B cell (primary cell): Measurements from ENCODE around the gene PHF21A. TPM values are rescaled to one million over a fixed set of nuclear protein-coding genes. Genes with fewer than 3 reads are reported as not detected.

ENCODE experiments used
- ATAC-seq: fragments of 200-7000 bp; cut with Tn5 transposase; one replicate; pipeline ENCODE4 v1.10.0; 2021; ENCODE audit warnings: low read depth, mild to moderate bottlenecking, moderate number of reproducible peaks, moderate library complexity
- CTCF ChIA-PET: fragments of 350-600 bp; sonication (Branson Sonifier 250); formaldehyde crosslinking; loops from one replicate; lab custom pipeline; 2021; ENCODE audit warnings: antibody characterized with exemption, inconsistent platforms; lab: Charles Lee
- POLR2A ChIA-PET: fragments of 350-600 bp; sonication (Branson Sonifier 250); formaldehyde crosslinking; loops from one replicate; lab custom pipeline; 2021; ENCODE audit warnings: antibody characterized with exemption; lab: Charles Lee
- DNase-seq: peaks from one replicate; pipeline ENCODE4 v3.0.0; 2013
- H2AFZ ChIP-seq: 2 replicates; pipeline ENCODE4 v1.6.1; 2012; ENCODE audit warnings: mild to moderate bottlenecking, low read depth, low read length; ENCODE audit not compliant: insufficient read depth, poor library complexity, severe bottlenecking
- H3K27ac ChIP-seq, 2 donors: 1 replicate in 1 of 2; 2 replicates in 1 of 2; pipeline ENCODE4 v1.5.1; 2012 to 2013; ENCODE audit warnings: low read length in 2 of 2, mild to moderate bottlenecking in 2 of 2, moderate library complexity in 1 of 2
- H3K27me3 ChIP-seq, 4 experiments: fragments of 200-600 bp in 1 of 4; sonication (generic) in 1 of 4; replicated peaks in 1 of 4; 1 replicate in 2 of 4; 2 replicates in 2 of 4; pipeline versions ENCODE4 v1.6.1 to v1.7.0; 2013 to 2016; ENCODE audit warnings: low read length in 3 of 4, mild to moderate bottlenecking in 2 of 4, mixed read lengths in 1 of 4, moderate library complexity in 1 of 4; ENCODE audit not compliant: insufficient read depth in 4 of 4, control insufficient read depth in 3 of 4; ENCODE audit errors: control extremely low read depth in 1 of 4
- H3K36me3 ChIP-seq, 2 experiments: replicated peaks in 1 of 2; 1 replicate in 1 of 2; 2 replicates in 1 of 2; pipeline versions ENCODE4 v1.6.1 to v1.7.1; 2013; ENCODE audit warnings: low read length in 1 of 2; ENCODE audit not compliant: insufficient read depth in 2 of 2, control insufficient read depth in 1 of 2; ENCODE audit errors: control extremely low read depth in 1 of 2, extremely low read depth in 1 of 2
- H3K4me1 ChIP-seq, 2 donors: fragments of 200-600 bp in 1 of 2; sonication (generic) in 1 of 2; 1 replicate in 1 of 2; 2 replicates in 1 of 2; pipeline versions ENCODE4 v1.5.1 to v1.6.1; 2013 to 2017; ENCODE audit warnings: low read length in 2 of 2; ENCODE audit not compliant: control insufficient read depth in 2 of 2, insufficient read depth in 2 of 2
- H3K4me2 ChIP-seq: replicated peaks from 2 replicates; pipeline ENCODE3; 2012; ENCODE audit warnings: mild to moderate bottlenecking, low read depth, low read length; ENCODE audit not compliant: poor library complexity, severe bottlenecking
- H3K4me3 ChIP-seq, 5 experiments: fragments of 200-600 bp in 1 of 5; sonication (generic) in 1 of 5; 1 replicate in 3 of 5; 2 replicates in 2 of 5; pipeline versions ENCODE4 v1.5.1 to v1.7.0; 2011 to 2016; ENCODE audit warnings: low read length in 4 of 5, mild to moderate bottlenecking in 4 of 5, low read depth in 2 of 5, control low read depth in 1 of 5, moderate library complexity in 1 of 5; ENCODE audit not compliant: insufficient read depth in 1 of 5; ENCODE audit errors: control extremely low read depth in 1 of 5, extremely low read depth in 1 of 5
- H3K79me2 ChIP-seq: fragments of 200-600 bp; sonication (generic); one replicate; pipeline ENCODE4 v1.6.0; 2016; ENCODE audit warnings: low read length; ENCODE audit not compliant: control insufficient read depth, insufficient read depth
- H3K9ac ChIP-seq: fragments of 200-600 bp; sonication (generic); 2 replicates; pipeline ENCODE4 v1.6.1; 2017; ENCODE audit warnings: mild to moderate bottlenecking, low read length, moderate library complexity
- H3K9me3 ChIP-seq, 3 donors: one replicate each; pipeline versions ENCODE4 v1.6.1 to v1.7.1; 2013; ENCODE audit warnings: low read length in 2 of 3; ENCODE audit not compliant: control insufficient read depth in 2 of 3, insufficient read depth in 1 of 3; ENCODE audit errors: control extremely low read depth in 1 of 3
- H4K20me1 ChIP-seq: 2 replicates; pipeline ENCODE4 v1.6.0; 2012; ENCODE audit warnings: mild to moderate bottlenecking, low read length; ENCODE audit not compliant: insufficient read depth, control insufficient read depth, poor library complexity, severe bottlenecking
- H3K27ac Mint-ChIP-seq: one replicate; pipeline ENCODE4 v1.8.0; 2021; ENCODE audit warnings: mixed read lengths
- H3K27me3 Mint-ChIP-seq: one replicate; pipeline ENCODE4 v1.8.0; 2021; ENCODE audit warnings: mixed read lengths
- H3K4me1 Mint-ChIP-seq: one replicate; pipeline ENCODE4 v1.8.0; 2021; ENCODE audit warnings: mixed read lengths
- H3K4me3 Mint-ChIP-seq: one replicate; pipeline ENCODE4 v1.8.0; 2021; ENCODE audit warnings: mixed read lengths
- H3K9me3 Mint-ChIP-seq: one replicate; pipeline ENCODE4 v1.8.0; 2022; ENCODE audit warnings: mixed read lengths; ENCODE audit not compliant: insufficient read depth
- EZH2 ChIP-seq: IDR thresholded peaks from 2 replicates; pipeline ENCODE4 v1.6.1; 2012; ENCODE audit warnings: borderline replicate concordance, low read depth, mild to moderate bottlenecking, moderate library complexity, low read length; ENCODE audit not compliant: insufficient read depth, poor library complexity, severe bottlenecking
- WGBS: methylation state at CpG from one replicate; pipeline ENCODE4 v1.1.5; 2013; ENCODE audit warnings: missing lambda C conversion rate; ENCODE audit not compliant: insufficient coverage; 5-methylcytosine and 5-hydroxymethylcytosine counted together
- intact Hi-C: fragments of 100-400 bp; cut with micrococcal nuclease; formaldehyde crosslinking; loops from one replicate; pipeline ENCODE4 v1.10.0; 2022
- polyA plus RNA-seq: library from polyadenylated mRNA; depleted of rRNA; stranded (reverse); fragments of >200 nt; gene quantifications from 2 replicates; pipeline ENCODE4 v1.2.3, GENCODE V29; 2012
- total RNA-seq, 2 donors: library from RNA; stranded (reverse); fragments of 120-200 nt in 1 of 2; gene quantifications; 1 replicate in 1 of 2; 2 replicates in 1 of 2; pipeline versions ENCODE4 v1.2.3 to v1.2.4, GENCODE V29; 2013 to 2022
- TF ChIP-seq, protein P1 (sequence below): fragments of 200-600 bp; IDR thresholded peaks from one replicate; pipeline ENCODE4 v1.8.0; 2022; ENCODE audit warnings: antibody characterized with exemption, mild to moderate bottlenecking

Gene PHF21A
- total and polyA plus RNA-seq, 2 donors (not counting 1 experiment from before 2014, with no cell fraction given) = 41.9 to 103 TPM

GRCh38 chr11:45930951-45931570 is 190.2 kb downstream of the PHF21A start:
- H3K9ac ChIP-seq = peak overlapping the region; percentile 82
- ATAC-seq (no peak), DNase-seq (peak; percentile 35)
- intact Hi-C loops = loop anchor here (1.0 to 10.0 kb wide), 8 partner anchors 7 to 1624 kb away; partner anchors contain the start of genes CELF1, CRY2 and SLC35C1
- peak overlapping the region; percentile 92 for H3K27ac Mint-ChIP-seq
- peaks cover 96% of the 10 kb centered on the region for H3K4me1 Mint-ChIP-seq
- peak overlapping the region; percentile 63 to 95 (median 90) for H3K4me3 ChIP-seq
- 63% methylated on average over 6 of the region's 8 CpGs for WGBS
- peaks cover 74 to 89% of the 10 kb centered on the region in 2 donors for H3K4me1 ChIP-seq
- no peaks in the 10 kb centered on the region for H3K27me3 ChIP-seq
- H3K27me3 Mint-ChIP-seq = no peaks in the 10 kb centered on the region
- H3K4me2 ChIP-seq = peak overlapping the region; percentile 91
- CTCF ChIA-PET = interaction anchor here (0.8 to 11.4 kb wide), 11 partner anchors 8 to 159 kb away, joined by 3 to 98 read pairs (median 6); partner anchors contain the start of genes LARGE2 and PEX16
- TF ChIP-seq, protein P1, sequence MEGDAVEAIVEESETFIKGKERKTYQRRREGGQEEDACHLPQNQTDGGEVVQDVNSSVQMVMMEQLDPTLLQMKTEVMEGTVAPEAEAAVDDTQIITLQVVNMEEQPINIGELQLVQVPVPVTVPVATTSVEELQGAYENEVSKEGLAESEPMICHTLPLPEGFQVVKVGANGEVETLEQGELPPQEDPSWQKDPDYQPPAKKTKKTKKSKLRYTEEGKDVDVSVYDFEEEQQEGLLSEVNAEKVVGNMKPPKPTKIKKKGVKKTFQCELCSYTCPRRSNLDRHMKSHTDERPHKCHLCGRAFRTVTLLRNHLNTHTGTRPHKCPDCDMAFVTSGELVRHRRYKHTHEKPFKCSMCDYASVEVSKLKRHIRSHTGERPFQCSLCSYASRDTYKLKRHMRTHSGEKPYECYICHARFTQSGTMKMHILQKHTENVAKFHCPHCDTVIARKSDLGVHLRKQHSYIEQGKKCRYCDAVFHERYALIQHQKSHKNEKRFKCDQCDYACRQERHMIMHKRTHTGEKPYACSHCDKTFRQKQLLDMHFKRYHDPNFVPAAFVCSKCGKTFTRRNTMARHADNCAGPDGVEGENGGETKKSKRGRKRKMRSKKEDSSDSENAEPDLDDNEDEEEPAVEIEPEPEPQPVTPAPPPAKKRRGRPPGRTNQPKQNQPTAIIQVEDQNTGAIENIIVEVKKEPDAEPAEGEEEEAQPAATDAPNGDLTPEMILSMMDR = no peak
- TF ChIP-seq EZH2 = no peak
- POLR2A ChIA-PET = interaction anchor here (0.6 to 10.9 kb wide), 9 partner anchors 10 to 1916 kb away, joined by 3 to 162 read pairs (median 4); partner anchors contain the start of genes CRY2, LARGE2, PEX16 and SLC35C1
- H3K9me3 Mint-ChIP-seq = no peaks in the 10 kb centered on the region
- H3K36me3 ChIP-seq = peaks cover 0 to 36% of the 10 kb centered on the region in 2 experiments
- peak overlapping the region; percentile 92 to 93 for H3K27ac ChIP-seq
- H2AFZ ChIP-seq = no peak overlapping the region
- H3K79me2 ChIP-seq = peaks cover 91% of the 10 kb centered on the region
- no peaks in the 10 kb centered on the region for H3K9me3 ChIP-seq
- peaks cover 37% of the 10 kb centered on the region for H4K20me1 ChIP-seq
- H3K4me3 Mint-ChIP-seq = peak overlapping the region; percentile 95
